ENCODE data around the gene DPH5.

Gene DPH5

DNA sequence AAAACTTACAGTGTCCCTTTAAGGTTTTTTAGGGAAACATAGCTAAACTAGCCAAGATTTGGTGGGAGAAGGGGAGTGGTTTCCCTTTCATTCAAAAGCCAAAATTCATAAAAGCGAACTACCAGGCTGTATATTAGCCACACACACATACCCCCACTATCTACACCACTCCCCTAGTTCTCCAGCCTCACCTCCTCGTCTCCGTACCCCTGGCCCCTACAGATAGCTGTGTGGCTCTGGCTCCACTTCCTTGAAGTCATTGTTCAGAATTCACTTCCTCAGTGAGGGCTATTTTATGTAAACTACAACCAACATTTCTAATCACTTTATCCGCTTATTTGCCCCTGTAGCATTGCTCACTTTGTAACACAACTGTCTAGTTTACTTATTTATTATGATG, 5.3 kb upstream of the DPH5 start:
- no peak overlapping the region for H3K4me3 ChIP-seq (ENCODE audit: low read depth, low read length)
- TF ChIP-seq, protein P1, sequence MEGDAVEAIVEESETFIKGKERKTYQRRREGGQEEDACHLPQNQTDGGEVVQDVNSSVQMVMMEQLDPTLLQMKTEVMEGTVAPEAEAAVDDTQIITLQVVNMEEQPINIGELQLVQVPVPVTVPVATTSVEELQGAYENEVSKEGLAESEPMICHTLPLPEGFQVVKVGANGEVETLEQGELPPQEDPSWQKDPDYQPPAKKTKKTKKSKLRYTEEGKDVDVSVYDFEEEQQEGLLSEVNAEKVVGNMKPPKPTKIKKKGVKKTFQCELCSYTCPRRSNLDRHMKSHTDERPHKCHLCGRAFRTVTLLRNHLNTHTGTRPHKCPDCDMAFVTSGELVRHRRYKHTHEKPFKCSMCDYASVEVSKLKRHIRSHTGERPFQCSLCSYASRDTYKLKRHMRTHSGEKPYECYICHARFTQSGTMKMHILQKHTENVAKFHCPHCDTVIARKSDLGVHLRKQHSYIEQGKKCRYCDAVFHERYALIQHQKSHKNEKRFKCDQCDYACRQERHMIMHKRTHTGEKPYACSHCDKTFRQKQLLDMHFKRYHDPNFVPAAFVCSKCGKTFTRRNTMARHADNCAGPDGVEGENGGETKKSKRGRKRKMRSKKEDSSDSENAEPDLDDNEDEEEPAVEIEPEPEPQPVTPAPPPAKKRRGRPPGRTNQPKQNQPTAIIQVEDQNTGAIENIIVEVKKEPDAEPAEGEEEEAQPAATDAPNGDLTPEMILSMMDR (IDR thresholded peaks at IDR 0.05; ENCODE audit: low read depth, low read length), result no peak

DNA sequence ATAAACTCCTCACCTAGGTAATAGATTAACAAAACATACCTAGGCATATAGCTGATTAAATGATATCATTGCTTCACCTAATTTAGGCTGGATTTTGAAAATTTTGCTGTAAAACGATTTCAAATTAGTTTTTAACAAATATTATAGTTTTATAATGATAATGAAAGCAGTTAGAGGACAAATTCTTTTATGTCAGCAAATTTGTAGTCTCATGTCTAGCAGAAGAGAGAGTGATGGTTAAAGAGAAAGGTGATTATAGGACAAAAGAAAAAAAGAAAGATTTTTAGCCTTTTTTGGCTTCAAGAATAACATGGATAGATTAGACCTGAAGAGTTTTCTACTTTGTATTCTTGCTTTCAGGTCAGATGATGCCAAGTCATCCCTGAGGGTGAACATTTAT, 3.6 kb upstream of the DPH5 start:
- TF ChIP-seq, protein P1 (IDR thresholded peaks at IDR 0.05; ENCODE audit: low read depth, low read length), result no peak
- H3K4me3 ChIP-seq (ENCODE audit: low read depth, low read length), result no peak overlapping the region

GRCh38 chr1:101028466-101028865, 2.9 kb upstream of the DPH5 start:
- no peak overlapping the region for H3K4me3 ChIP-seq (ENCODE audit: low read depth, low read length)
- TF ChIP-seq, protein P1 (IDR thresholded peaks at IDR 0.05; ENCODE audit: low read depth, low read length), result no peak

DNA sequence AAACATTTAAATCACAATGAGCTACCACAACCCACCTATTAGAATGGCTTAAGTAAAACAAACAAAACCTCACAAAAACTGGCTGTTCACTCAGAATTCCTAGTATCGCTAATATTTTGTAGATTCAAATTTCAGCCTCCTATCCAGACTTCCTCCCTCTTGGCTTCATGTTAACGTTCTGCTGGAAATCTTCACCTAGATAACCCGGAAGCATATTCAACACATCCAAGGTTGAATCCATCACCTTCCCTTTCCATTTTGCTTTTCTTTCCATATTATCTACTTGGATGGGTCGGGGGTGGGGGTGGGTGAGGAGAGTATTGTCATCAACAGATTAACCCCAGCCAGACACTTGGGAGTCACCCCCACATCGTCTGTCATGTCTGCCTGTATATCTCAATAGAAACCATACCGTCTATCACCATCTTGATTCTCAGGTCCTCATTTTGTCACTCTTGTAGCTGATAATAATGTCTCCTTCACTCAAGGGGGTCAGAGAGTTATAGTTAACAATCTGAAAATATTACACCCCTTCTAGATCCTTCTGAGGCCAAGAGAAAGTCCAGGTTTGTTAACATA, 1.7 kb upstream of the DPH5 start:
- TF ChIP-seq, protein P1 (IDR thresholded peaks at IDR 0.05; ENCODE audit: low read depth, low read length), result no peak
- H3K4me3 ChIP-seq (ENCODE audit: low read depth, low read length), result no peak overlapping the region

- H3K4me3 ChIP-seq (ENCODE audit: low read depth, low read length), result peak overlapping the region; percentile 81
- TF ChIP-seq, protein P1 (IDR thresholded peaks at IDR 0.05; ENCODE audit: low read depth, low read length), result no peak
Measured at GRCh38 chr1:101026430-101026788, 825 bp upstream of the DPH5 start.

DNA sequence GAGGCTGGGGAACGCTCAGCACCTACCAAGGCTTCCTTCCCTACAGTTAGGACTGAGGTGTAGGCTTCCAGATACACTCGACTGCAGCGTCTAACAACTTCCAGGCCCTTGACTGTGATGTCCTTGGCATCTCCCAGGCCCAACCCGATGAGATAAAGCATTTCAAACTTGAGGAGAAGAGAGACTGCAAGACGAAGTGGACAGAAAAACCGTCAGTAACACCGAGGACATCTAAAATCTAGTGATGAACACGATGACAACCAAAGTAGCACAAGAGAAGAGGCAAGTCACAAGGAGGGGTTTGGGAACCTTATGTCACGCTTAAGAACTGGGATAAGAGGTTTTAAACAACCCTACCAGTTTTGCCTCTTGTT, 314 bp downstream of the DPH5 start:
- peak overlapping the region; percentile 81 for H3K4me3 ChIP-seq (ENCODE audit: low read depth, low read length)
- TF ChIP-seq, protein P1 (IDR thresholded peaks at IDR 0.05; ENCODE audit: low read depth, low read length), result no peak

DNA sequence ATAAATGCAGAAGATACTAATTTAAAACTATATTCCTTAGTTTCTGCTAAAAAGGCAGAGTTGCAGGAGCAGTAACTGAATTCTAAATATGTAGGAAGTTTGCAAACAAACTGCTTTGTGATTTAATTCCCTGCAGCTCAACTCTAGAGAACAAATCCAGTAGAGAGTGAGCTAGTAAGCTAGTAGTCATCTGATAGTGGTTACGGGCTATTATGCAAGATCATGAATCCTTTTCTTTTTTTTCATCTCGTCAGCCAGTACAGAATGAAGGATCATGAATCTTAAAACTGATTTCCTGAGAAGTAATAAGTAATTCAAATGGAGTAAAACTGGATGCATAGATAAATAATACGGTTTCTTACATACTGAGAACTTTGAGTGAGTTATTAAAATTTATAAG, 3.3 kb downstream of the DPH5 start:
- H3K4me3 ChIP-seq (ENCODE audit: low read depth, low read length), result no peak overlapping the region
- TF ChIP-seq, protein P1 (IDR thresholded peaks at IDR 0.05; ENCODE audit: low read depth, low read length), result no peak

All from WI38 (cell line).